Lower leg skin (tissue), 4 donors: ENCODE data around the gene RRAGC. TPM values are rescaled to one million over a fixed set of nuclear protein-coding genes. Genes with fewer than 3 reads are reported as not detected.

Source experiments
- DNase-seq, 2 donors: peaks; one replicate each; pipeline ENCODE4 v3.0.0-alpha.2; 2019; ENCODE audit warnings: low spot score in 2 of 2
- H3K4me3 ChIP-seq: fragments of 200-600 bp; sonication (generic); 2 replicates; pipeline ENCODE4 v1.5.1; 2017; ENCODE audit warnings: mild to moderate bottlenecking, low read depth; ENCODE audit not compliant: poor library complexity, severe bottlenecking
- CTCF ChIP-seq, 3 donors: fragments of 450-650 bp; IDR thresholded peaks; one replicate each; pipeline ENCODE4 v1.5.1; 2016; ENCODE audit warnings: antibody characterized with exemption in 3 of 3, mild to moderate bottlenecking in 3 of 3, moderate library complexity in 2 of 3
- POLR2A ChIP-seq, 2 donors: fragments of 450-650 bp; IDR thresholded peaks; one replicate each; pipeline ENCODE4 v1.6.1; 2016 to 2017; ENCODE audit warnings: antibody characterized with exemption in 2 of 2, mild to moderate bottlenecking in 1 of 2, moderate library complexity in 1 of 2
- WGBS, 2 donors: methylation state at CpG; one replicate each; pipeline ENCODE4 v1.1.5; 2018; 5-methylcytosine and 5-hydroxymethylcytosine counted together
- intact Hi-C: fragments of 100-400 bp; cut with DNase I; formaldehyde crosslinking; loops from one replicate; pipeline ENCODE4 v1.15.0; 2023; ENCODE audit warnings: low total_unique reads
- total RNA-seq, 4 donors: library from RNA; depleted of rRNA; stranded (reverse); fragments of >200 nt; gene quantifications; one replicate each; pipeline ENCODE4 v1.1.0, GENCODE V29; 2016

Gene RRAGC
- total RNA-seq, 4 donors from 2014 or later = 19.5 to 27.7 (median 21.6) TPM

GRCh38 chr1:38870996-38871395, 11.4 kb upstream of the RRAGC start:
- H3K4me3 ChIP-seq = no peak overlapping the region
- WGBS, 2 donors = 88 to 89% methylated on average over 8 of the region's 8 CpGs
- no peak for DNase-seq
- intact Hi-C loops = no loop called here
- TF ChIP-seq CTCF (IDR thresholded peaks at IDR 0.05) = no peak
- TF ChIP-seq POLR2A (IDR thresholded peaks at IDR 0.05) = no peak

- 92% methylated on average over 8 of the region's 8 CpGs for WGBS, 2 donors
- DNase-seq = no peak
- TF ChIP-seq POLR2A (IDR thresholded peaks at IDR 0.05) (no peak), CTCF (IDR thresholded peaks at IDR 0.05) (no peak)
- H3K4me3 ChIP-seq = no peak overlapping the region
- intact Hi-C loops = no loop called here
Measured at GRCh38 chr1:38867208-38867607, 7.6 kb upstream of the RRAGC start.

GRCh38 chr1:38865112-38865715, 5.6 kb upstream of the RRAGC start:
- no peak for DNase-seq
- WGBS, 2 donors = 58 to 66% methylated on average over 4 of the region's 4 CpGs
- no peak overlapping the region for H3K4me3 ChIP-seq
- intact Hi-C loops = no loop called here
- TF ChIP-seq CTCF (IDR thresholded peaks at IDR 0.05) = no peak
- no peak for TF ChIP-seq POLR2A (IDR thresholded peaks at IDR 0.05)

GRCh38 chr1:38860454-38860795, 853 bp upstream of the RRAGC start:
- no peak for TF ChIP-seq POLR2A (IDR thresholded peaks at IDR 0.05)
- TF ChIP-seq CTCF (IDR thresholded peaks at IDR 0.05) = no peak
- 5 to 7% methylated on average over 6 of the region's 6 CpGs for WGBS, 2 donors
- intact Hi-C loops = no loop called here
- no peak overlapping the region for H3K4me3 ChIP-seq
- DNase-seq = no peak

- TF ChIP-seq POLR2A (IDR thresholded peaks at IDR 0.05) (no peak), CTCF (IDR thresholded peaks at IDR 0.05) (no peak)
- DNase-seq = peak; percentile 55 to 94
- intact Hi-C loops = no loop called here
- peak overlapping the region; percentile 84 for H3K4me3 ChIP-seq
- 0 to 1% methylated on average over 27 to 33 of the region's 51 CpGs for WGBS, 2 donors
Measured at GRCh38 chr1:38858833-38859560, 575 bp downstream of the RRAGC start.
